Fibroblast of lung (primary cell): ENCODE results near the gene DEF6. TPM values are rescaled to one million over a fixed set of nuclear protein-coding genes. Genes with fewer than 3 reads are reported as not detected.

ENCODE experiments used
- DNase-seq, 2 donors: peaks; one replicate each; pipeline versions ENCODE4 v3.0.0 to v3.0.0-alpha.2; 2010; ENCODE audit warnings: low read depth in 2 of 2
- H2AFZ ChIP-seq: 2 replicates; pipeline ENCODE4 v1.5.1; 2012; ENCODE audit warnings: low read length, control low read depth, inconsistent platforms
- H3K27ac ChIP-seq: 2 replicates; pipeline ENCODE4 v1.5.1; 2011; ENCODE audit warnings: low read length, control low read depth; ENCODE audit not compliant: insufficient read depth
- H3K27me3 ChIP-seq: 2 replicates; pipeline ENCODE4 v1.5.1; 2011; ENCODE audit warnings: mild to moderate bottlenecking, low read length; ENCODE audit not compliant: control insufficient read depth, insufficient read depth
- H3K36me3 ChIP-seq: 2 replicates; pipeline ENCODE4 v1.5.1; 2011; ENCODE audit warnings: low read length; ENCODE audit not compliant: control insufficient read depth, insufficient read depth
- H3K4me1 ChIP-seq: 2 replicates; pipeline ENCODE4 v1.5.1; 2011; ENCODE audit warnings: low read length; ENCODE audit not compliant: control insufficient read depth, insufficient read depth; ENCODE audit errors: extremely low read depth
- H3K4me2 ChIP-seq: 2 replicates; pipeline ENCODE4 v1.5.1; 2011; ENCODE audit warnings: low read length, control low read depth; ENCODE audit not compliant: insufficient read depth; ENCODE audit errors: extremely low read depth
- H3K4me3 ChIP-seq, 4 experiments: fragments of 200-600 bp in 1 of 4; sonication (generic) in 1 of 4; replicated peaks in 1 of 4; 2 replicates each; pipeline ENCODE4 v1.5.1; 2011 to 2016; ENCODE audit warnings: low read length in 4 of 4, low read depth in 3 of 4, mild to moderate bottlenecking in 3 of 4, control low read depth in 2 of 4, inconsistent platforms in 1 of 4, mixed read lengths in 1 of 4; ENCODE audit not compliant: insufficient read depth in 1 of 4; ENCODE audit errors: control extremely low read depth in 1 of 4
- H3K79me2 ChIP-seq: 2 replicates; pipeline ENCODE4 v1.5.1; 2012; ENCODE audit warnings: mild to moderate bottlenecking, low read length, inconsistent platforms; ENCODE audit not compliant: control insufficient read depth, insufficient read depth
- H3K9ac ChIP-seq: 2 replicates; pipeline ENCODE4 v1.5.1; 2011; ENCODE audit warnings: mild to moderate bottlenecking, low read length, control low read depth; ENCODE audit not compliant: insufficient read depth
- H3K9me3 ChIP-seq: 2 replicates; pipeline ENCODE4 v1.5.1; 2012; ENCODE audit warnings: low read depth, low read length; ENCODE audit not compliant: control insufficient read depth, insufficient read depth
- H4K20me1 ChIP-seq: 2 replicates; pipeline ENCODE4 v1.5.1; 2011; ENCODE audit warnings: low read length; ENCODE audit not compliant: control insufficient read depth, insufficient read depth; ENCODE audit errors: extremely low read depth
- EZH2 ChIP-seq: IDR thresholded peaks from 2 replicates; pipeline ENCODE4 v1.5.1; 2012; ENCODE audit warnings: low read length, control low read depth, mild to moderate bottlenecking; ENCODE audit errors: missing control alignments
- polyA plus RNA-seq, 2 donors: library from polyadenylated mRNA; depleted of rRNA in 1 of 2; stranded (reverse) in 1 of 2; unstranded in 1 of 2; fragments of >200 nt; gene quantifications; 2 replicates each; pipeline ENCODE4 v1.2.1, GENCODE V29; 2011 to 2012; ENCODE audit warnings: missing spikeins in 1 of 2
- total RNA-seq: library from RNA; depleted of rRNA; stranded (reverse); fragments of >200 nt; gene quantifications from 2 replicates; pipeline ENCODE4 v1.2.1, GENCODE V29; 2014
- TF ChIP-seq, protein P1 (sequence below), 2 donors: IDR thresholded peaks in 1 of 2; conservative IDR thresholded peaks in 1 of 2; 1 replicate in 1 of 2; 2 replicates in 1 of 2; pipeline ENCODE4 v1.5.1; 2011 to 2012; ENCODE audit warnings: low read length in 2 of 2, control low read depth in 1 of 2, inconsistent platforms in 1 of 2, low read depth in 1 of 2, mild to moderate bottlenecking in 1 of 2

Gene DEF6
- total and polyA plus RNA-seq, 2 donors (not counting 1 experiment from before 2014, with no cell fraction given): 0.12 to 0.33 TPM

DNA sequence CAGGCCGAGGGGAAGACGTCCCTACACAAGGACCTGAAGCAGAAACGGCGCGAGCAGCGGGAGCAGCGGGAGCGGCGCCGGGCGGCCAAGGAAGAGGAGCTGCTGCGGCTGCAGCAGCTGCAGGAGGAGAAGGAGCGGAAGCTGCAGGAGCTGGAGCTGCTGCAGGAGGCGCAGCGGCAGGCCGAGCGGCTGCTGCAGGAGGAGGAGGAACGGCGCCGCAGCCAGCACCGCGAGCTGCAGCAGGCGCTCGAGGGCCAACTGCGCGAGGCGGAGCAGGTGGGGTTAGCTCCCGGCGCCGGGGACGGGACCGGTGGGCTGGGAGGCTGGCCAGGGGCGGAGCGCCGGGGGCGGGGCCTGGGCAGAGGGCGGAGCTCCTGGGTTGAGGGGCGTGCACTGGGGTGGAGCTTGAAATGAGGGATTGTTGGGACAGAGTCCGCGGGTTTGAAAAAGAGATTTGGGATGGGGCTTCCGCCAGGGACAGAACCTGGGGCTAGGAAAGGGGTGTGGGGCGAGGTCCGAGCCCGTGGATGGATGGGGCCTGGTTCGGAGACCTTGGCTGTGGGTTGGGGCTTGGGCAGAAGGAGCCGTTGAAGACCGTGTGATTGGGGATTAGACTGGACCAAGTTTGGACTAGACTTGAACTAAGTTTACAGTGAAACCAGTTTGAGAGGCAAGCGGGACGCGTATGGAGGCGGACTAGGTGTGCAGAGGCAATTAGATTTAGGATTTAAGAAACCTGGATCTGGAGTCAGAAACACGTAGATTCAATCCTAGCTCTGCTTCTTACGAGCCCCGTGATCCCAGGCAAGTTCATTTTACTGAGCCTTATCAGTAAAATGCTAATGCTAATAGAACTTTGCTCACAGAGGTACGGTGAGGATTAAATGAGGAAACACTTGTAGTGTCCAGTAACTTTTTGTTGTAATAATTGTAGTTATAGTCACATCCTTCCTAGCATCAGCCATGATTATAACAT, 20.9 kb downstream of the DEF6 start:
- no peak overlapping the region for H3K9ac ChIP-seq
- no peaks in the 10 kb centered on the region for H4K20me1 ChIP-seq

DNA sequence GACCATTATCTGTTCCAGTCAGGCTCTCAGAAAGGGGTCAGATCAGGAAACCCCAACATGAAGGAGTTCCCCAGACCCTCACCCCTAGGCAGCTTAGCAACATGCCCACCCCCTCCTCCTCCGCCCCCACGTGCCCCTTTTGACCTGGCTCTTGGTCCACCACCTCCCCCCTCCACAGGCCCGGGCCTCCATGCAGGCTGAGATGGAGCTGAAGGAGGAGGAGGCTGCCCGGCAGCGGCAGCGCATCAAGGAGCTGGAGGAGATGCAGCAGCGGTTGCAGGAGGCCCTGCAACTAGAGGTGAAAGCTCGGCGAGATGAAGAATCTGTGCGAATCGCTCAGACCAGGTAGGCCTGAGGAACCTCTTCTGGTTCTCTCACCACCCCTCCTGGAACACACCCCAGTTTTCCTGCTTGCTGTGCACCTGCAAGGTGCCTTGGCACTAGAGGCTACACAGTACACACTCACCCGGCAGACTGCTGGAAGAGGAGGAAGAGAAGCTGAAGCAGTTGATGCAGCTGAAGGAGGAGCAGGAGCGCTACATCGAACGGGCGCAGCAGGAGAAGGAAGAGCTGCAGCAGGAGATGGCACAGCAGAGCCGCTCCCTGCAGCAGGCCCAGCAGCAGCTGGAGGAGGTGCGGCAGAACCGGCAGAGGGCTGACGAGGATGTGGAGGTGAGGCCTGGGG, 21.9 kb downstream of the DEF6 start:
- peaks cover 6% of the 10 kb centered on the region for H3K27me3 ChIP-seq
- no peaks in the 10 kb centered on the region for H3K36me3 ChIP-seq
- H3K4me1 ChIP-seq: peaks cover 2% of the 10 kb centered on the region
- no peak overlapping the region for H3K4me2 ChIP-seq
- H3K4me3 ChIP-seq: no peak overlapping the region
- DNase-seq: no peak
- no peak for TF ChIP-seq EZH2
- TF ChIP-seq, protein P1, sequence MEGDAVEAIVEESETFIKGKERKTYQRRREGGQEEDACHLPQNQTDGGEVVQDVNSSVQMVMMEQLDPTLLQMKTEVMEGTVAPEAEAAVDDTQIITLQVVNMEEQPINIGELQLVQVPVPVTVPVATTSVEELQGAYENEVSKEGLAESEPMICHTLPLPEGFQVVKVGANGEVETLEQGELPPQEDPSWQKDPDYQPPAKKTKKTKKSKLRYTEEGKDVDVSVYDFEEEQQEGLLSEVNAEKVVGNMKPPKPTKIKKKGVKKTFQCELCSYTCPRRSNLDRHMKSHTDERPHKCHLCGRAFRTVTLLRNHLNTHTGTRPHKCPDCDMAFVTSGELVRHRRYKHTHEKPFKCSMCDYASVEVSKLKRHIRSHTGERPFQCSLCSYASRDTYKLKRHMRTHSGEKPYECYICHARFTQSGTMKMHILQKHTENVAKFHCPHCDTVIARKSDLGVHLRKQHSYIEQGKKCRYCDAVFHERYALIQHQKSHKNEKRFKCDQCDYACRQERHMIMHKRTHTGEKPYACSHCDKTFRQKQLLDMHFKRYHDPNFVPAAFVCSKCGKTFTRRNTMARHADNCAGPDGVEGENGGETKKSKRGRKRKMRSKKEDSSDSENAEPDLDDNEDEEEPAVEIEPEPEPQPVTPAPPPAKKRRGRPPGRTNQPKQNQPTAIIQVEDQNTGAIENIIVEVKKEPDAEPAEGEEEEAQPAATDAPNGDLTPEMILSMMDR (conservative IDR thresholded peaks at IDR 0.05 in 1 of 2, IDR thresholded peaks at IDR 0.05 in 1 of 2; ENCODE audit: low read depth in 1 of 2, low read length in 2 of 2): no peak
- no peaks in the 10 kb centered on the region for H3K9me3 ChIP-seq
- no peaks in the 10 kb centered on the region for H3K79me2 ChIP-seq
- no peak overlapping the region for H3K27ac ChIP-seq
- H3K9ac ChIP-seq: no peak overlapping the region
- H2AFZ ChIP-seq: no peak overlapping the region
- no peaks in the 10 kb centered on the region for H4K20me1 ChIP-seq

More for the DNA sequence above, 20.9 kb downstream of the DEF6 start:
- H3K79me2 ChIP-seq: no peaks in the 10 kb centered on the region
- H3K4me1 ChIP-seq: peaks cover 2% of the 10 kb centered on the region
- peaks cover 6% of the 10 kb centered on the region for H3K27me3 ChIP-seq
- H3K4me2 ChIP-seq: peak overlapping the region; percentile 94
- peak overlapping the region; percentile 95 for H2AFZ ChIP-seq
- H3K9me3 ChIP-seq: no peaks in the 10 kb centered on the region
- peak overlapping the region; percentile 48 to 71 (median 56) for H3K4me3 ChIP-seq
- TF ChIP-seq, protein P1 (conservative IDR thresholded peaks at IDR 0.05 in 1 of 2, IDR thresholded peaks at IDR 0.05 in 1 of 2; ENCODE audit: low read depth in 1 of 2, low read length in 2 of 2): peak in 1 of 2 donors; percentile 2
- no peak for TF ChIP-seq EZH2
- no peak overlapping the region for H3K27ac ChIP-seq
- peak; percentile 71 to 82 for DNase-seq
- H3K36me3 ChIP-seq: no peaks in the 10 kb centered on the region

DNA sequence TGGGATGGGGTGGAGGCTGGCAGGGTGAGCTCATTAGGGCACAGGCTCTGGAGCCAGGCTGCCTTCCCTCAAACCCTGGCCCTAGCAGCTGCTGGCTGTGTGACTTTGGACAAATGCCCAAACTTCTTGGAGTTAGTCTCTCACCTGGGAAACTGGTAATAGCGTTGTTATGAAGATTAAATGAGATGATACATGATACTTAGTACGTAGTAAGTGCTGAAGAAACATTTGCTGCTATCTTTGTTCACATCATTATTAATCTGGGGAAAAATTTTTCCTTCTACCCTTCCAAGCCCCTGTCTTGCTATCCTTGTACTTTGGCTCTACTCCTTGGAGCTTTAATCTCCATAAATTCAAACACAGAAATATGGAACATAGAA, 22.4 kb downstream of the DEF6 start:
- DNase-seq: no peak
- Histone ChIP-seq H3K27ac (no peak overlapping the region), H3K9me3 (no peaks in the 10 kb centered on the region), H3K4me3 (no peak overlapping the region), H3K36me3 (no peaks in the 10 kb centered on the region), H2AFZ (no peak overlapping the region), H3K9ac (no peak overlapping the region), H4K20me1 (no peaks in the 10 kb centered on the region), H3K4me2 (no peak overlapping the region), H3K79me2 (no peaks in the 10 kb centered on the region), H3K4me1 (peaks cover 2% of the 10 kb centered on the region), H3K27me3 (peaks cover 6% of the 10 kb centered on the region)
- no peak for TF ChIP-seq EZH2
- TF ChIP-seq, protein P1 (conservative IDR thresholded peaks at IDR 0.05 in 1 of 2, IDR thresholded peaks at IDR 0.05 in 1 of 2; ENCODE audit: low read depth in 1 of 2, low read length in 2 of 2): no peak
